Dedifferentiated amniotic fluid mesenchymal stem cell (primary cell): Measurements from ENCODE around the gene PPP2R1B.

ENCODE experiments used
- DNase-seq: peaks from one replicate; pipeline ENCODE4 v3.0.0-alpha.2; 2016; ENCODE audit errors: extremely low spot score

PPP2R1B gene

DNA sequence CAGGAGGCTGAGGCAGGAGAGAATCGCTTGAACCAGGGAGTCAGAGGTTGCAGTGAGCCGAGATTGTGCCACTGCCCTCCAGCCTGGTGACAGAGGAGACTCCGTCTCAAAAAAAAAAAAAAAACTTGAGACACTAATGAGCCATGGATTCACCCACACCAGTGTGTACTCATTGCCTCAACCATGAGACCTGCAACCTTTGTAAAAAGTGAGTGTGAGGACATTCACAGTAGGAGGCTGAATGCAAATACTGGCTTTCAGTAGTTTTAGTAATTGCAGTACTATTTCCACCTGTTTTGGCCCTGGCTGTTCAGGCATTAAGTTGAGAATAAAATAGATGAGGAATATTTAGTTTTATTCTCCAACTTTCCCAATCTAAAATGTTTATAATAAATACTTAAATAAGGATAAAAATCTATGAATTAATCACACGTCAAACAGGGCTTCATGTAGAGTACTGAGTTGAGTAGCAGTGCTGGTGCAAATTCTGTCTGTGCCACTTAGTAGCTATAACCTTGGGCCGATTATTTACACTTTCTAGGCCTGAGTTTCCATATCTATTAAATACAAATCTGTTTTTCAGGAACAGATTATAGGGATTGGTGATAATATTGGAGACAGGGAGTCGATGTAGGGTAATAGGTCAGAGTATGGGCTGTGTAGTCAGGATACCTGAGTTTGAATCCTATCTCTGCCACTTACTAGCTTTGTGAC, 72.8 kb downstream of the PPP2R1B start:
- DNase-seq = no peak

DNA sequence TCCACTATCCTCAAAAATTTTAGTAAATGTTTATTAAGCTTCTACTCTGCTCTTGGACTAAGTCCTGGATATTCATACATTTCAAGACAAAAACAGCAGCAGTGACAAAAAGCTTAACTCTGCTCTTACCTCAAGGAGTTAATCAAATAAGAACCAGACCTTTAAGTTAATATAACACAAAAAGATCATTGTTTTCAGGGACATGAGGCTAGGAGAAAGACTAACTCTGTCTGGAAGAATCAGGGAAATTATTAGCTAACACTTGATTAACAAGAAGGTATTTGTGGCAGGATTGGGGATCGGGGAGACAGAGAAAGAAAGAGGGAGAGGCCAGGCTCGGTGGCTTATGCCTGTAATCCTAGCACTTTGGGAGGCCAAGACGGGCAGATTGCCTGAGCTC, 74.4 kb downstream of the PPP2R1B start:
- DNase-seq = no peak

DNA sequence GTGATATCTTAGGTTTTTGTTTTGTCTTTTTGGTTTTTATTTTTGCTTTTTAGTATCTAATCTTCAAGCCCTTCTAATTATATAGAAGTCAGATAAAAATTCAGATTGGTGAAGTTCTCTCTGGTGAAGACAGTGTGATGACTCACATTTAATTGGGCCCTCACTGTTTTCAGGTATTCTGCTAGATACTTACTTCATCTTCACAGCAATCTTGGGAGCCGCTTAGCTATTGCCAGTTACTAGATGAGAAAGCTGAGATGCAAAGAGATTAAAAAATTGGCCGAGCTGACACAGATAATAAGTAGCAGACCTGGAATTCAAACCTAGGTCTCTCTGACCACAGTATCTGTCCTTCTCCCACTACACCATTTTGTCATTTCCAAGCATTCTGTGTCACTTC, 75.0 kb downstream of the PPP2R1B start:
- DNase-seq = no peak

DNA sequence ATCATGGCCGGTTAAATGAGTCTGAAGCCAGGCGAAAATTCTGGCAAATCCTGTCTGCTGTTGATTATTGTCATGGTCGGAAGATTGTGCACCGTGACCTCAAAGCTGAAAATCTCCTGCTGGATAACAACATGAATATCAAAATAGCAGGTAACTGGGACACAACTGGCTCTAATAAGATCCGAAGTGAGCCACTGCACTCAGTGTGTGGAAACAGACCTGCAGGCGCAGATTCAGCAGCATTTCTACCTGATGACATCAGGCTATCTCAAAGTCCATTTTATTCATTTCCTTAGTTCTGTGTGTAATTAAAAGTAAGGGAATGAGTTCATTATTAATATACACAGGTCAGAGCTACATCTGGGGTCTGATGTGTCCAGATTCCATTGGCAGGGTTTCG, 78.2 kb downstream of the PPP2R1B start:
- DNase-seq = no peak

DNA sequence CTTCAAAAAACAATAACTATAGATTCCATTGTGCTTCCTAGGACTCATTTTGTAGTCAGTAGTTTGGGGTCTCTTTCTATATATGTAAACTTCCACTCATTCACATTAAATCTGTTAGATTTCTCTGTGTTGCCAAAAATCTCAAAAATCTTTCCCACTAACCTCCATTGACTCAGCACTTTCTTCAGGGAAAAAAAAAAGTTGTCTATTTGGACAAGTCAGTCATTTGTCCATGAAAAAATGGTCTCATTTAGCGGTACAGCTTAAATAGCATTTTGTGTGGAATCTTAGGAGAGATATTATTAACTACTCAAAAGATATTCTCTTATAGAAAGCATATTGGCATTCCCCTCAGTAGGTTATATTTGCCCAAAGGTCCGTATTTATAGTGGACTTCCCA, 81.9 kb downstream of the PPP2R1B start:
- DNase-seq = no peak

DNA sequence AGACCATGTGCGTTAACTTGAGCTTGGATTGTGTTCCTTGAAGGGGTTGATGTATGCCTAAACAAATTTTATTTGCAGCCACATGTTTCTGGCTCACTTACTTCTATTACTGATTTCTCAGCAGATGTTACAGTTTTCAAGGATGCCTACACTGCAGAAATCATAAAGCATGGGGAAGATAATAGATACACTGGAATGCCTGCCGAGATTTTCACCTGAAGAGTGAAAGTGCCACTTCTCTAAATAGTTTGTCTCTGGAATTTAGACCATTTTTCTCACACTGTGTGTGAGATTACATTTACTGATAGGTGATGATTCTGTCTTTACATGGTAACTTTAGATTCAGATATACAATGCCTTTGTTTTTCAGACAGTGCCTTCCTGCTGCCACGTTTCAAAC, 82.4 kb downstream of the PPP2R1B start:
- no peak for DNase-seq

DNA sequence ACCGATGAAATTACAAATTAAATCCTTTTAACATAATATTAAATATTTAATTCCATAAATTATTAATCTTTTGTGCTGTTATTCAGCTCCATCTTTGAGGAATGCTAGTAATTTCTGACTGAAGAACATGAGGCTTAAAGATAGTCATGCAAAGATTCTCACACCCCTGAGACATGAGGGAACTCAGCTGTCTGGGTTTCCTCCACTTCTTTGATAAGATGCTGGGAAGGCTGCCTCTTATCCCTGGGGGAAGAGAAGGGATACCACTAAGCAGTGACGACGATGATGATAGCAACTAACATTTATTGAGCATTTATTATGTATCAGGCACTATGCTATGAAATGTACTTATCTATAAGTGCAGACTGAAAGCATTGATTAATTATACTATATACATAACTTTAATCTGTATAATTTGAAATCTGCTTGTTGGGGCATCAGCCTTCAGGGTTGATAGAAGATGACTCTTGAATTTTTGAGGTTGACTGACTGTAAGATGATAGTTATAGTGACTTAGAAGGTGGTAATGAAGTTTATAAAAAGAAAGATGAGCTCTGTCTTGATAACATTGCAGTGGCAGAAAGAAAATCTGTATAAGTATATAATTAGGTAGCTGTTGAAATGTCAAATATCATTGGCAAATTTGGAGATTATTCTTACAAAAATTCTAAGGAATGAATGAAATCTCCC, 85.6 kb downstream of the PPP2R1B start:
- no peak for DNase-seq
